ENCODE results near the gene RHNO1.

DNA sequence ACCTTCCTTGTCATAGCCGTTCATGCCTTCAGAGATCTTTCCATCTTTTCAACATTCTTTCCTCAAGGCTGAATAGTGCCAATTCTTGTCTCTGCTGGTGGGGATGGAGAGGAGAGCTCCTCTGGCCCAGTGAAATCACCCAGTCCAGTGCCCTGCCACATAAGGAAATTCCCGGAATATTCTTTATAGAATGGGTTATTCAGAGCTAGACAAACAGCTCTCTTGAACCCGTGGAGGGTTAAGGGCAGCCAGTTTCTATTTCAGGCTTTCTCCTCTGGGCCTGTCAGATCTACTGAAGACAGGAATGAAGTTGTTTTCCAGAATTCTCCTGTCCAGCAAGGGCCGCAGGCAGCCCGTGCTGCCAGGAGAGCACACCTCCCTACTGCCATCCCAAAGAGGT is 34.1 kb upstream of the RHNO1 start:
- TF ChIP-seq EP300 (IDR thresholded peaks at IDR 0.05) (no peak), POLR2A (IDR thresholded peaks at IDR 0.05) (no peak), POLR2AphosphoS5 (IDR thresholded peaks at IDR 0.05) (no peak)
